GM21619 (cell line): ENCODE results near the gene COPE.
"Not testable (repeated sequence)": the region's sequence is repeated elsewhere in the genome, so short reads cannot be mapped to it uniquely, and the experiment has no call there.

ENCODE experiments used
- ATAC-seq: cut with Tn5 transposase; IDR thresholded peaks from one replicate; pipeline ENCODE4 v1.9.1; 2021; ENCODE audit not compliant: unreplicated experiment

The COPE gene

DNA sequence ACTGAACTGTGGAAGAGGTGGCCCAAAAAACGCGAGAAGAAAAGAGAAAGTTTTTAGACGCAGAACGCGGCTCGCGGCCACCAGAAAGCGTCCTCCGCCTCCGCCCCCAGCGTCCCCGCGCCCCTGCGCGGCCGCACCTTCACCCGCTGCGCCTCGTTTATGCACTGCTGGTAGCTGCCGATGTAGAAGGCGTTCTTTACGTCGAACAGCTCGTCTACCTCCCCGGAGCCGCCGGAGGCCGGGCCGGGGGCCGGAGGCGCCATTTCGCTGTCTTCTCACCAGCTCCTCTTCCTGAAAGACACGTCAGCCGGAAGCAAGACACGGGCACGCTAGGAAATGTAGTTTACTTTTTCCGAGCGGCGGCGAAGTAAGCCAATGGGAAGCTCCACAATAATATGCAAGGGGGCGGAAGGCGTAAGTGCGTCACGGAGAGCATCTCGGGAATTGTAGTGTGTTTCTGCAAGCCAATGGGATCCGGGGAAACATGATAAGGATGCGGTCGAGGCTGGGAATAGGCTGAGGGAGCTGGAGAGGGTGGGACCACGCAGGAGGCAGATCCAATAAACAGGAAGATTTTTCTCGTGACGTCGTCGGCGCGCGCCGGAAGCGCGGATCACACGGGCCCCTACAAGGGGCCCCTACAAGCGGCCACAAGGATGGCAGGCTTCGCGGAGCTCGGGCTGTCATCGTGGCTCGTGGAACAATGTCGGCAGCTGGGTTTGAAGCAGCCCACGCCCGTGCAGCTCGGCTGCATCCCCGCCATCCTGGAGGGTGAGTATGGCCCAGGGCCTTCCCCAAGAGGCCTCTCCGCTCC lies at the start of gene COPE, which contains the start of gene DDX49:
TSS of gene COPE (minus strand) at position 302 of the 814 bp plus-strand sequence. CDS start at position 263, 39 bp downstream.
TSS of gene DDX49 (plus strand) at position 630 of the 814 bp plus-strand sequence. CDS start at position 657, 27 bp downstream.
- ATAC-seq = peak; percentile 86

DNA sequence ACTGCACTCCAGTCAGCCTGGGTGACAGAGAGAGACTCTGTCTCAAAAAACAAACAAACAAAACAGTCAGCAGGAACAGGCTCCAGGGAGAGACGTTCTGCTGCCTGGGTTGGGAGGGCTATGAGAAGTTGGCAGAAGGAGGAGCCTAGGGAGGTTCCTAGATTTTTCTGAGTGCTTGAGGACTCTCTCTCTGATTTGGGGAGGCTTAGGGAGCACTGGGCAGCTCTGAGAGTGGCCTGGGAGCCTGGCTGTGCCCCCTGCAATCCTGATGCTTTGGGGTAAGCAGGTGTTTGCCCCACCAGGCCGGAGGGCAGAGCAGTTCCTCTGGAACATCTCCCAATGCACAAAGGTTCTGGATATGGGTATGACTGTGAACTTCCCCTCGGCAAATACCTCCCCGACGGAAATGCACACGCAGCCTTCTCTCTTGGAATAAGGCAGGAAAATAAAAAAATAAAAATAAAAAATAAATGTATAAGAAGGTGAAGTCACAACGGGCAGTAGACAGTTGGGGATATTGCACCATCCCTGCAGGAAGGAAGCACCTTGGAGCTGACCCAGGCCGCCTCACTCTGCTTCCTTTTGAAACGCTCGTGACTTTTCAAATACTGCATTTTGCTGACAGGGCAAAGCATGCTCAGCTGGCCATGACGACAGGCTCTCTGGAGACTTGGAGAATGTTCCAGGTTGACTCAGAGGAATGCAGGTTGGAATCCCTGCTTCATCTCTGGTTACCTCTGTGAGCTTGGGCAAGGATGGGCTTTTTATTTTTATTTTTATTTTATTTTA lies 48.4 kb upstream of the COPE start:
- no peak for ATAC-seq

DNA sequence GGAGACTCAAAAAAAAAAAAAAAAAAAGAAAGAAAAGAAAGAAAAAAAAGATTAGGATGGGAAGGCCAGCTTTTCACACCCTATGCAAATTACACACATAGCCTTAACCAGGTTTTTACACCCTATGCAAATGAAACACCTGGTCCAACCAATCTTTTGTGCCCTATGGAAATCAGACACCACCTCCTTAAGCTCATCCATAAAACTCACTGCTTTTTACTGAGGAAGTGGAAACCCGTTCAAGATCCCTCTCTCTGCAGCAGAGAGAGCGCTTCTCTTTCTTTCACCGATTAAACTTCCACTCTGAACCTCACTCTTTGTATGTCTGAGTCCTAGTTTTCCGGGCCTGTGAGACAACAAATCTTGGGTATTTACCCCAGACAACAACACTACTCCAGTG lies 47.1 kb upstream of the COPE start:
- no peak for ATAC-seq

DNA sequence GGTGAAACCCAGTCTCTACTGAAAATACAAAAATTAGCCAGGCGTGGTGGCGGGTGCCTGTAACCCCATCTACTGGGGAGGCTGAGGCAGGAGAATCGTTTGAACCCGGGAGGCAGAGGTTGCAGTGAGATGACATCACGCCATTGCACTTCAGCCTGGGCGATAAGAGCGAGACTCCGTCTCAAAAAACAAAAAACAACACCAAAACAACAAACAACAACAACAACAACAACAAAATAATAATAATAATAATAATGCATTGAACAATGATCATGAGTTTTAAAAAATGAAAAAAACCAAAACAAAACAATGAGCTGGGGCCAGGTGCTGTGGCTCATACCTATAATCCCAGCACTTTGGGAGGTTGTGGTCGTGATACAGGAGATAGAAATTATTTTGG lies 44.9 kb upstream of the COPE start:
- no peak for ATAC-seq

DNA sequence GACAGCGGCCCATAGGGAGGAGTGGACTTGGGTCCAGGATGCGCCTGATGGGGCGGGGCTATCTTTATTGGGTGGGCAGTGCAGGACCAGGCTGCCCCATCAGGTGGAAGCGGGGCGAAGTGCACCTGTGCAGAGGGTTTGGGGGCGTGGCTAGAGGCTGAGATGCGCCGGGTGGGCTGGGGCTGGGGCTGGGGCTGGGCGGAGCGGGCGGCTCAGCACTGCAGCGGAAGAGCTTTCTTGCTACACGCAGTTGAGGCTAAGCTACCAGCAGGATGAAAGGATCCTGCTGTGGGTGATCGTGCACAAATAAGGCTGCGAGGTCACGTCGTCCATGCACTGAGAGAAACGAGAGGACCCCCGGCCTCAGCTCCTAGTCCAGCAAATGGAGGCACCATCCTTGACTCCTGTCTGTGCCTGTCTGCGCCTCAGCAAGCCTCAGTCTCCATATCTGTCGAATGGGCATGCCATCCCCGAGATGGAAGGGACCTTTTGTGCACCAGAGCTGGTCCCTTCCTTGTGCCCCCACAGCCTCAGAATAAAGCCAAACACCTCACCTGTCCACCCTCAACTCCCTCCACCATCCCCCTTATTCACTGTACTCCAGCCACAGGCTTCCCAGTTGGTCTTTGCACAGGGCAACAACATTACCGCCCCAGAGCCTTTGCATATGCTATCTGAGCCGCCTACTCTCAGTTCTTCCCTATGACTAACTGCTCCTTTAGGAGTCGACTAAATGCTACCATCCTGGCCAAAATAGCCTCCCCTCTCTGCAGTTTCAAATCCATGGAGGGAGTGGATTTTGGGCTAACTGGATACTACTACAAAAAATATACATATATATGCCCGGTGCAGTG lies 42.8 kb upstream of the COPE start:
- no peak for ATAC-seq

DNA sequence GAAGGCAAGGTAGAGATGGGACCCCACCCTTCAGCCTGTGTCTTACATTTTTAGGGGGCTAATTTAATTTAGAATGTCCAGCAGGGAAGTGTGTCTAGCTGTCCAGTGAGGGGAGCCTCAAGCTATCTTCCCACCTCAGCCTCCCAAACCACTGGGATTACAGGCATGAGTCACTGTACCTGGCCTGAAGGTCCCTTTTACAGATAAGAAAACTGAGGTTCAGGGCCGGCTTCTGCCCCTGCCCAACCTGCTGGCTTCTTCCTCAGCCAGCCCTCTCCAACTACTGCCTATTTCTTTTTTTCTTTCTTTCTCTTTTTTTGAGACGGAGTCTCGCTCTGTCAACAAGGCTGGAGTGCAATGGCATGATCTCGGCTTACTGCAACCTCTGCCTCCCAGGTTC lies 41.2 kb upstream of the COPE start:
- no peak for ATAC-seq

DNA sequence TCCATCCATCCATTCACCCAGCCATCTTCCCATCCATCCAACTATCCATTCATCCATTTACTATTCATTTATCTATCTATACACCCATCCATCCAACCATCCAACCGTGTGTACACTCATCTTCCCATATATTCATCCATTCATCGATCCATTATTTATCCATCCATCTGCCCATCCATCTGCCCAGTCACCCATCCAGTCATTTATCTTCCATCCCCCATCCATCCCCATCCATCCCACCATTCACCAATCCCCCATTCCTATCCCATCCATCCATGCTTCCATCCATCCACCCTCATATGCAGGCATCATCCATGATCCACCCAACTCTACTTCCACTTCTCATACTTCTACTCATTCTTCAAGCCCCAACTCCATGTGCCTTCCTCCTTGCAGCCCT lies 35.9 kb upstream of the COPE start:
- ATAC-seq = no peak

DNA sequence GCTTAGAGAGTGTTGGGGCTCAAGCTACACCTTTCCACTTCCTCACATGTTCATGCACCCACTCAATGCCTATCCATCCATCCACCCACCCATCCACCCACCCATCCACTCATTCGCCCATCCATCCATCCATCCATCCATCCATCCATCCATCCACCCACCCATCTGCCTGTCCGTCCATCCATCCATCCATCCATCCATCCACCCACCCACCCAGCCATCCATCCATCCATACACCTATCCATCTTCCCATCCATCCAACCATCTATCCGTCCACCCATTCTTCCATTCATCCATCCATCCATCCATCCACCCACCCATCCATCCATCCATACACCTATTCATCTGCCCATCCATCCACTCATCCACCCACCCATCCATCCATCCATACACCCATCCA lies 34.9 kb upstream of the COPE start:
- no peak for ATAC-seq

DNA sequence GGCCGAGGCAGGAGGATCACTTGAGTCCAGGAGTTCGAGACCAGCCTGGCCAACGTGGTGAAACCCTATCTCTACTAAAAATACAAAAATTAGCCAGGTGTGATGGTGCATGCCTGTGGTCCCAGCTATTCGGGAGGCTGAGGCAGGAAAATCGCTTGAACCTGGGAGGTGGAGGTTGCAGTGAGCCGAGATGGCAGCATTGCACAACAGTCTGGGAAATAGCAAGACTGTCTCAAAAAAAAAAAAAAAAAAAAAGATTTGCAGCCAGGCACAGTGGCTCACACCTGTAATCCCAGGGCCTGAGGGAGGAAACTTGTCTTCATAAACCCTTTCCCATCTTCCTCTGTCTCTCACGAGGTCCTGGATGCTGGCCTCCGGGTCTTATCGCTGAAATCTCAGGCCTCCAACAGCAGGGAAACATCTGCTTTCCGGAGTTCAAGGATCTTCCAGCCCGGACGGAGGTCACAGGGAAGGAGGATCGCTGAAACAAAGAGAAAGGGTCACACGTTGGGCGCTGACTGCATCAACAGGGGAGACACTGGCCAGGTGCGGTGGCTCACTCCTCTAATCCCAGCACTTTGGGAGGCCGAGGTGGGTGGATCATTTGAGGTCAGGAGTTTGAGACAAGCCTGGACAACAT lies 33.3 kb upstream of the COPE start:
- ATAC-seq = not testable (repeated sequence)

DNA sequence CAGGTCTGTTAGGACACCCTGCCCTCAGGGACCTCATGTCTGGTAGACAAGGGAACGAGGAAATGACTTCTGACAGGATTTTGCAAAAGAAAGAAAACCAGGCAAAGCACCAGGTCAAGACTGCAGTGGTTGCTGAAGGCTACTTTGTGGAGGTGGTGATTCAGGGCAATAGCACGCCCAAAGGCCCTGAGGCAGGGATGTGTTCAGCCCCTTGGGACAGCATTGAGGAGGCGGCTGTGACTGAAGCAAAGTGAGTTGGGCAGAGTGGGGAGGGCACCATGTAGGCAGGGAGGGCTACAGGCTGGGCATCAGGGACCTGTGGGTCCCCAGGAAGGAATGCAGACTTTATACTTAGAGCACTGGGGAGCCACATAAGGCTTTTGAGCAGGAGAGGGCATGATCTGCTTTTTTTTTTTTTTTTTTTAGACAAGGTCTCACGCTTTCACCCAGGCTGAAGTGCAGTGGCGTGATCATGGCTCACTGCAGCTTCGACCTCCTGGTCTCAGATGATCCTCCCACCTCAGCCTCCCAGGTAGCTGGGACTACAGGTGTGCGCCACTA lies 32.6 kb upstream of the COPE start:
- no peak for ATAC-seq

DNA sequence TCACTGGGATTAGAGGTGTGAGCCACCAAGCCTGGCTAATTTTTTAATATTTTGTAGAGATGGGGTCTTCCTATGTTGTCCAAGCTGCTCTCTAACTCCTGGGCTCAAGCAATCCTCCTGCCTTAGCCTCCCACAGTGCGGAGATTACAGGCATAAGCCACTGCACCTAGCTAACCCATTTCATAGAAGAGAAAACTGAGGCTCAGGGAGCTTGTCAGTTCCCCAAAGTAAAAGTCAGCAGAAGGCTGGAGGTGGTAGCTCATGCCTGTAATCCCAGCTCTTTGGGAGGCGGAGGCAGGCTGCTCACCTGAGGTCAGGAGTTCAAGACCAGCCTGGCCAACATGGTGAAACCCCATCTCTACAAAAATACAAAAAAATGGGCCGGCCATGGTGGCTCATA lies 30.7 kb upstream of the COPE start:
- ATAC-seq = no peak

DNA sequence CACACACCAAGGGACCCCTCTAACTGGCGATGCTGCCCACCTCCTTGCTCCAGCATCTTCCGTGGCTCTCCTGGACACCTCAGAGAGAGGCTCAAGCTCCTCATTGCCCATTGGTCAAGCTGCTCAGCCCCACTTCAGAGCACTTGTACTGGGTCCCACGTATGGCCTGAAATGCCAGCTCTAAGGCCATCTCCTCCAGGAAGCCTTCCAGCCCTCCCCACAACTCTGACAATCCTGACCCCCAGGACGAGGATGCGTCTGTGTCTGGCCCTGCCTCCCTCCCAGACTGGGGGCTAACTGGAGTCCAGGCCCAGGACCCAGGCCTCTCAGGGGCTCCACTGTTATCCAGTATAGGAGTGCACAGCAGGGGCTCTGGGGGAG lies 29.8 kb upstream of the COPE start:
- ATAC-seq = no peak

DNA sequence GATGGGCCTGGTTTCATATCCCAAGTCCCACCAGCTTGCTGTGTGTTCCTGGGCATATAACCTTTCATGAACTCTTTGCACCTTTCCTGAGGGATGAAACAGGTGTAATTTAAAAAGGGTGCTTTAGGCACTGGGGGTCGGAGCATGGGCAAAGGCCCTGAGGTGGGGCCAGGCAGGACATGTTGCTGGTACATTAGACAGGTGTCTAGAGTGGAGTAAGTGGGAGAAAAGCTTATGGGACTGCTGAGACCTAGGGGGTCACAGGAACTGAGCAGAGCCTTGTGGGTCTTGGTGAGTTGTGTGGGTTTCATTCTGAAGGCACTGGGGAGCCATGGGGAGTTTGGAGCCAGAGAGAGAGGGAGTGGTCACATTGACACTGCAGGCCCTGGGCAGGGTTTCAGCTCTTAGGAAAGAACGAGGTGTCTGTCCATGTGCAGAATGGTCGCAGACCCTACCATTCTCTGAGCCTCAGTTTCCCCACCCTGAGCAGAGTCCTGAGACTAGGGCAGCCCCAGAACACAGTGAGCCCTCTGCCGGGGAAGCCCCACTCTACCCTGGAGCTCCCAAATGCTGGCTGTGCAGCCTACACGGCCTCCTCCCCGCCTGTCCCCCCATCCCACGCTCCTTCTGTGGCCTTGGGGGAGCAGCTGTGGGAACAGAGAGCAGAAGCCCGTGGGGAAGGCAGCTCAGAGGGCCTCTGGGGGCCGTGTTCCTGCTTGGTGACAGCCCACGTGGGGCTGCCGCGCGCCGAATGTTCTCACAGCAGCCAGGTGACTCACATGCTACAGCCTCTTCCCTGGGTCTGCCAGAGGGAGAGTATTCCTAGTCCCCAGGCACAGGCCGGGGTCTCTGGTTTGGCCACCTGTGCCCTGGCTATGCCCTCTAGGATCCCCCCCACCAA lies 29.1 kb upstream of the COPE start:
- ATAC-seq = no peak

DNA sequence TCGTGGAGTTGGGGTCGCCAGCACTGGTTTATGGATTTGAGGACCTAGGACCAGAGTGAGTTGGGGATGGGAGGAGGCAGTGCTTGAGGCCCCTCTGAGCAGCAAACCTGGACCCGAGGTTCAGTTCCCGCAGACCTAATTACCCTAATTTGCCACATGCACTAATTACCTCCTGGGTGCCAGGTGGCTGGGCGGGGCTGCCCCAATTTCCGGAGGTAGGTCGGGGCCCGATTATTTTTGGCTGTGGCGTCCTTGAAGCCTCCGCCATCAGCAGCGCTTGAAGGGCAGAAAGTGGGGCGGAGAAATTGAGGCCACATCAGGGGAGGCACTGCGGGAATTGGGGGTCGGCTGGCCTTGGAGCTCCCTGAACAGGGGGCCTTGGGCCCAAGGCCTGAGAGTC lies 27.7 kb upstream of the COPE start:
- ATAC-seq = no peak

DNA sequence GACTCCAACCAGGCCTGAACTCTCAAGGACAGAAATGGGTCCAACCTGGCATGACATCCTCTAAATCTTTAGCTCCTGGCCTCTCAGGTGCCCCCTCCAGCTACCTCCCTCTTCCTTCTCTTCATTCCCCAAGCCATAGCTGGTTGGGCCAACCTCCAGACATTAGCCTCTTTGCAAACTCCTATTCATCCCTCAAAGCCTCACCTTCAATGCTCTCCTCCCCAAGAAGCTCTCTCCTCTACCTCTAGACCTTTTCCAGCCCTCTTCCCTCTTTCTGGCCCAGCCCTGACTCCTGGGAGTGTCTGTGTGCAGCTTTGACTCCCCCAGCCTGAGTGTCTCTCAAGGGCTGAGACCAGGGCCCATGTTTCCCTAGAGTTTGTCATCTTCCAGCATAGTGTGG lies 27.1 kb upstream of the COPE start:
- no peak for ATAC-seq

DNA sequence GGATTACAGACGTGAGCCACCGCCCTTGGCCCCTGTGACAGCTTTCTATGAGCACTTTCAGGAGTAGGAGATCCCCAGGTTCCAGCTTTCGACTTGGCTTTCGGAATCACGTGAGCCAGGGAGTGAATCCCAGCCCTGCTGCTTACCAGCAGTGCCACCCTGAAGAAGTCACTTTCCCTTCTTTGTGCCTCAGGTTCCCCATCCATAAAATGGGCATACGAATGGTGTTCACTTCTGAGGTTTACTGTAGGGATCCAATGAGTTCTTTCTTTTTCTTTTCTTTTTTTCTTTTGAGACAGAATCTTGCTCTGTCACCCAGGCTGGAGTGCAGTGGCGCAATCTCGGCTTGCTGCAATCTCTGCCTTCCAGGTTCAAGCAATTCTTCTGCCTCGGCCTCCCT lies 26.1 kb upstream of the COPE start:
- ATAC-seq = no peak

DNA sequence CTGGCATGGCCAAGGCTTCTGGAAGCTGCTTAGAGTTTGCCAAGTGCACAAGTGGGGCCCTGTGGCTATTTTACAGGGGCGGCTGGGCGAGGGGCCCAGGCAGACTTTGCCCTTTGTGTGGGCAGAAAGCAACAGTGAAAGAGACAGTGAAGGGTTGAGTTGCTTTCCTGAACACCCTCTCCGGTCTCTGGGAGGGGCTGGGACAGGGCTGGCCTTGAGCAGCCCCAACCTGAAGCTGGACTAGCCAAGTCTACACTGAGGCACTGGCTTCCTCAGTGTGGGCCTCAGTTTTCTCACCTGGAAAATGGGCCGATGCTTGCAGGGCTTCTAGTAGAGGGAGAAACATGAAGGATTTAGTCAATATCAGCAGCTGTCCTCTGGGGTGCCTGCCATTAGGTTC lies 24.3 kb upstream of the COPE start:
- ATAC-seq = no peak

DNA sequence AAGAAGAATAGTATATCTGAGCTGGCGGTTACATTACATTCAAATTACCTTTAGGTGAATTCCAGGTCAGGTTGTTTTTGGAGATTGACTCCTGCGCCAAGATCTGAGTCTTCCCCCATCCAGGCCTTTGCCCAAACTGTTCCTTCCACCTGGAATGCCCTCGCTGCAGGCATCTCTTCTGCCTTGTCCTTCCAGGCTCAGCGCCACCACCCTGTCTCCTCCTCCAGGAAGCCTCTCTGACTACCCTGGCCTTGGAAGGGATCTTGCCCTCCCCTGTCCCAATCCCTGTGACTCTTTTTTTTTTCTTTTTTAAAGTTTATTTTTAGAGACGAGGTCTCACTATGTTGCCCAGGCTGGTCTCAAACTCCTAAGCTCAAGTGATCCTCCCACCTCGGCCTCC lies 23.5 kb upstream of the COPE start:
- no peak for ATAC-seq

DNA sequence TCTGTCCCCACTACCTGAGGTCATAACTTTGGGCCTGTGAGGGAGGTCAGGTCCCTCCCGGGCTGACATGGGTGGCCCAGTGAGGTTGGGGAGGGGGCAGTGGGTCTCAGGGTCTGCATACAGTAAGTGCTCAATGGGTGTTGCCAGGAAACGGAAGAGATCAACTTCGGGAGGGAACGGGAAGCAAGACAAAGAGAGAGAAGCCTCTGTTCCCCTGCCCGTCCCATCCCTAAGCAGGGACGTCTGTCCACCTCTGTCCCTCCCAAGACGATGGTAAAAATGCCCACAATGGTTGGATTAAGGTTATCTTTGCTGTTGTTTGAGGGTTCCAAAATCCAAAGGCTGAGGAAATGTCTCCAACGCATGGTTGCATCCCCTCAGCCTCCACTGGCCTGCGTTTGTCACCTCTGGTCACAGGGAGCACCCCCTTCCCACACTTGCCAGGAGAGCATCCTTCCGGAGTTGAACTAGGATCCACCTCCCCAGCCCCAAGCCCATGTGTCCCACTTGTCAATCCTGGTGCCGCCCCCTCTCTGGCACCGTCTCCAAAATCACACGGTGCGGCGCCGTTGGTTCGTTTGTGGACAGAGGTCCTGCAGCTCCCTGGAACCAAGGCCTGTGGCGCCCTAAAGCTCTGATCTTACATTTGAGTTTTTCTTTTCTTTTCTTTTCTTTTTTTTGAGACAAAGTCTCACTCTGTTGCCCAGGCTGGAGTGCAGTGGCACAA lies 22.6 kb upstream of the COPE start:
- ATAC-seq = no peak
